WTC11 (cell line): ENCODE measurements around the gene PRKG2. TPM values are rescaled to one million over a fixed set of nuclear protein-coding genes. Genes with fewer than 3 reads are reported as not detected.

Source experiments
- ATAC-seq: fragments of 200-7000 bp; cut with Tn5 transposase; 2 replicates; pipeline ENCODE4 v1.10.0; 2021; ENCODE audit warnings: mild to moderate bottlenecking, moderate library complexity
- CTCF ChIA-PET: fragments of 300-600 bp; sonication (Branson Sonifier 250); formaldehyde crosslinking; loops from one replicate; lab custom pipeline; 2021; ENCODE audit warnings: antibody characterized with exemption; lab: Charles Lee
- POLR2A ChIA-PET: fragments of 350-600 bp; sonication (Branson Sonifier 250); formaldehyde crosslinking; loops from one replicate; lab custom pipeline; 2021; ENCODE audit warnings: antibody characterized with exemption; lab: Charles Lee
- DNase-seq: peaks from one replicate; pipeline ENCODE4 v3.0.0; 2021; ENCODE audit warnings: low spot score
- H3K27ac Mint-ChIP-seq: 2 replicates; pipeline ENCODE4 v1.8.0; 2021; ENCODE audit warnings: mixed read lengths
- H3K27me3 Mint-ChIP-seq: 2 replicates; pipeline ENCODE4 v1.8.0; 2021; ENCODE audit warnings: low read depth, mild to moderate bottlenecking, moderate library complexity, mixed read lengths
- H3K36me3 Mint-ChIP-seq: 2 replicates; pipeline ENCODE4 v1.8.0; 2021; ENCODE audit warnings: mixed read lengths
- H3K4me1 Mint-ChIP-seq: 2 replicates; pipeline ENCODE4 v1.8.0; 2022; ENCODE audit warnings: mixed read lengths
- H3K4me3 Mint-ChIP-seq: 2 replicates; pipeline ENCODE4 v1.8.0; 2021; ENCODE audit warnings: mild to moderate bottlenecking, moderate library complexity, mixed read lengths
- H3K9me3 Mint-ChIP-seq: 2 replicates; pipeline ENCODE4 v1.8.0; 2021; ENCODE audit warnings: mixed read lengths
- AFF4 ChIP-seq: sonication (generic); formaldehyde crosslinking; IDR thresholded peaks from 2 replicates; pipeline ENCODE4 v1.8.1; 2023; ENCODE audit warnings: mild to moderate bottlenecking, missing genetic modification reagents, borderline replicate concordance
- ATF1 ChIP-seq: sonication (generic); formaldehyde crosslinking; IDR thresholded peaks from 2 replicates; pipeline ENCODE4 v1.8.1; 2023; ENCODE audit warnings: mild to moderate bottlenecking, moderate library complexity, missing genetic modification reagents
- ATF2 ChIP-seq: sonication (generic); formaldehyde crosslinking; IDR thresholded peaks from 2 replicates; pipeline ENCODE4 v1.8.1; 2022; ENCODE audit warnings: low read depth, missing genetic modification reagents, borderline replicate concordance
- CDX4 ChIP-seq: fragments of 250-450 bp; sonication (Bioruptor Pico); IDR thresholded peaks from 2 replicates; pipeline ENCODE4 v1.9.0; 2021; ENCODE audit warnings: moderate library complexity, mild to moderate bottlenecking, inconsistent platforms, borderline replicate concordance
- E2F5 ChIP-seq: sonication (generic); formaldehyde crosslinking; IDR thresholded peaks from 2 replicates; pipeline ENCODE4 v1.8.1; 2022; ENCODE audit warnings: mild to moderate bottlenecking, moderate library complexity, missing genetic modification reagents
- EMX1 ChIP-seq: fragments of 250-450 bp; sonication (Bioruptor Pico); IDR thresholded peaks from 2 replicates; pipeline ENCODE4 v1.8.0; 2021; ENCODE audit warnings: mild to moderate bottlenecking
- FOXP1 ChIP-seq: sonication (generic); formaldehyde crosslinking; IDR thresholded peaks from 2 replicates; pipeline ENCODE4 v1.8.0; 2022; ENCODE audit warnings: missing genetic modification reagents, mild to moderate bottlenecking, moderate library complexity, borderline replicate concordance
- JUN ChIP-seq: sonication (generic); formaldehyde crosslinking; IDR thresholded peaks from 2 replicates; pipeline ENCODE4 v1.8.0; 2023; ENCODE audit warnings: mild to moderate bottlenecking, missing genetic modification reagents
- KAT7 ChIP-seq: sonication (generic); formaldehyde crosslinking; IDR thresholded peaks from 2 replicates; pipeline ENCODE4 v1.8.1; 2023; ENCODE audit warnings: missing genetic modification reagents, mild to moderate bottlenecking, borderline replicate concordance
- NFATC4 ChIP-seq: fragments of 250-450 bp; sonication (Bioruptor Pico); IDR thresholded peaks from 2 replicates; pipeline ENCODE4 v1.9.0; 2021; ENCODE audit warnings: mild to moderate bottlenecking
- TP53 ChIP-seq: sonication (generic); formaldehyde crosslinking; IDR thresholded peaks from 2 replicates; pipeline ENCODE4 v1.8.1; 2023; ENCODE audit warnings: mild to moderate bottlenecking, missing genetic modification reagents
- USF1 ChIP-seq: sonication (generic); formaldehyde crosslinking; IDR thresholded peaks from 2 replicates; pipeline ENCODE4 v1.8.0; 2022; ENCODE audit warnings: mild to moderate bottlenecking, missing genetic modification reagents
- ZBTB43 ChIP-seq: sonication (generic); formaldehyde crosslinking; IDR thresholded peaks from 2 replicates; pipeline ENCODE4 v1.8.1; 2023; ENCODE audit warnings: mild to moderate bottlenecking, missing genetic modification reagents
- ZNF263 ChIP-seq: sonication (generic); formaldehyde crosslinking; IDR thresholded peaks from 2 replicates; pipeline ENCODE4 v1.8.1; 2022; ENCODE audit warnings: low read depth, mild to moderate bottlenecking, moderate library complexity, missing genetic modification reagents
- total RNA-seq: library from RNA; stranded (reverse); gene quantifications from 3 replicates; pipeline ENCODE4 v1.2.3, GENCODE V29; 2021
- TF ChIP-seq, protein P1 (sequence below): sonication (generic); formaldehyde crosslinking; IDR thresholded peaks from 2 replicates; pipeline ENCODE4 v1.8.0; 2022; ENCODE audit warnings: mild to moderate bottlenecking, missing genetic modification reagents
- TF ChIP-seq, protein P2 (sequence below): fragments of 250-450 bp; sonication (Bioruptor Pico); IDR thresholded peaks from 2 replicates; pipeline ENCODE4 v1.9.0; 2021; ENCODE audit warnings: mild to moderate bottlenecking, borderline replicate concordance
- TF ChIP-seq, protein P3 (sequence below): sonication (generic); formaldehyde crosslinking; conservative IDR thresholded peaks from 2 replicates; pipeline ENCODE4 v1.8.1; 2023; ENCODE audit warnings: mild to moderate bottlenecking, low read depth, missing genetic modification reagents, moderate library complexity

Gene PRKG2
- total RNA-seq, 1 experiment from 2014 or later: 2.7 TPM

DNA sequence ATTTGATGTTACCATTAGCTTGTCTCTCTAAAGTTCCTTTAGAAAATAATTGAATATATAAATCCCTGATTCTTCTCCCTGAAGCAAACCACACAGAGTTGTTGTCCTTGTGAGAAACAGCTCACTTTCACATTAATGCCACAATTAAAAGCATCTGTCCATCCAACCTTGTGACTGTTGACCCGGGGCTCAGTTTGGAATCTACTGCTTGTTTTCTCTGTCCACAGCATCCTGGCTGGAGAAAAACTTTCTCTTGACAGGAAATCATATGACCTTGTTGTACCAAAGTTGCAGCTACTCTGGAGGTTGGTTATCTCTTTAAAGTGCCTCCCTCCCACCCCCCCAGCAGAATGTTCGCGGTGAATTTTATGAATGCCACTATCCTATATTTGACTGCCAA, 3.1 kb downstream of the PRKG2 start:
- peaks cover 4% of the 10 kb centered on the region; the same call in 1 of the 2 replicates for H3K36me3 Mint-ChIP-seq
- H3K9me3 Mint-ChIP-seq: peaks cover 14% of the 10 kb centered on the region
- no peak overlapping the region for H3K27ac Mint-ChIP-seq
- H3K27me3 Mint-ChIP-seq: peaks cover 31% of the 10 kb centered on the region
- ChIA-PET CTCF (interaction anchor here (0.8 to 1.6 kb wide), 3 partner anchors 9 to 140 kb away, joined by 3 to 4 read pairs (median 3); no protein-coding TSS in a partner anchor), POLR2A (no interaction called here)
- TF ChIP-seq E2F5 (CRISPR knock-in tag) (no peak), JUN (CRISPR knock-in tag) (no peak), NFATC4 (CRISPR knock-in tag) (no peak), EMX1 (CRISPR knock-in tag) (no peak), AFF4 (CRISPR knock-in tag) (no peak), USF1 (CRISPR knock-in tag) (no peak), ATF2 (no peak), CDX4 (no peak), ZBTB43 (CRISPR knock-in tag) (no peak), ATF1 (CRISPR knock-in tag) (no peak), ZNF263 (CRISPR knock-in tag) (no peak), FOXP1 (CRISPR knock-in tag) (no peak), KAT7 (CRISPR knock-in tag) (no peak), TP53 (CRISPR knock-in tag) (no peak)
- TF ChIP-seq, protein P1, sequence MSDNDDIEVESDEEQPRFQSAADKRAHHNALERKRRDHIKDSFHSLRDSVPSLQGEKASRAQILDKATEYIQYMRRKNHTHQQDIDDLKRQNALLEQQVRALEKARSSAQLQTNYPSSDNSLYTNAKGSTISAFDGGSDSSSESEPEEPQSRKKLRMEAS: no peak
- TF ChIP-seq, protein P2, sequence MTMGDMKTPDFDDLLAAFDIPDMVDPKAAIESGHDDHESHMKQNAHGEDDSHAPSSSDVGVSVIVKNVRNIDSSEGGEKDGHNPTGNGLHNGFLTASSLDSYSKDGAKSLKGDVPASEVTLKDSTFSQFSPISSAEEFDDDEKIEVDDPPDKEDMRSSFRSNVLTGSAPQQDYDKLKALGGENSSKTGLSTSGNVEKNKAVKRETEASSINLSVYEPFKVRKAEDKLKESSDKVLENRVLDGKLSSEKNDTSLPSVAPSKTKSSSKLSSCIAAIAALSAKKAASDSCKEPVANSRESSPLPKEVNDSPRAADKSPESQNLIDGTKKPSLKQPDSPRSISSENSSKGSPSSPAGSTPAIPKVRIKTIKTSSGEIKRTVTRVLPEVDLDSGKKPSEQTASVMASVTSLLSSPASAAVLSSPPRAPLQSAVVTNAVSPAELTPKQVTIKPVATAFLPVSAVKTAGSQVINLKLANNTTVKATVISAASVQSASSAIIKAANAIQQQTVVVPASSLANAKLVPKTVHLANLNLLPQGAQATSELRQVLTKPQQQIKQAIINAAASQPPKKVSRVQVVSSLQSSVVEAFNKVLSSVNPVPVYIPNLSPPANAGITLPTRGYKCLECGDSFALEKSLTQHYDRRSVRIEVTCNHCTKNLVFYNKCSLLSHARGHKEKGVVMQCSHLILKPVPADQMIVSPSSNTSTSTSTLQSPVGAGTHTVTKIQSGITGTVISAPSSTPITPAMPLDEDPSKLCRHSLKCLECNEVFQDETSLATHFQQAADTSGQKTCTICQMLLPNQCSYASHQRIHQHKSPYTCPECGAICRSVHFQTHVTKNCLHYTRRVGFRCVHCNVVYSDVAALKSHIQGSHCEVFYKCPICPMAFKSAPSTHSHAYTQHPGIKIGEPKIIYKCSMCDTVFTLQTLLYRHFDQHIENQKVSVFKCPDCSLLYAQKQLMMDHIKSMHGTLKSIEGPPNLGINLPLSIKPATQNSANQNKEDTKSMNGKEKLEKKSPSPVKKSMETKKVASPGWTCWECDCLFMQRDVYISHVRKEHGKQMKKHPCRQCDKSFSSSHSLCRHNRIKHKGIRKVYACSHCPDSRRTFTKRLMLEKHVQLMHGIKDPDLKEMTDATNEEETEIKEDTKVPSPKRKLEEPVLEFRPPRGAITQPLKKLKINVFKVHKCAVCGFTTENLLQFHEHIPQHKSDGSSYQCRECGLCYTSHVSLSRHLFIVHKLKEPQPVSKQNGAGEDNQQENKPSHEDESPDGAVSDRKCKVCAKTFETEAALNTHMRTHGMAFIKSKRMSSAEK (CRISPR knock-in tag): no peak
- TF ChIP-seq, protein P3, sequence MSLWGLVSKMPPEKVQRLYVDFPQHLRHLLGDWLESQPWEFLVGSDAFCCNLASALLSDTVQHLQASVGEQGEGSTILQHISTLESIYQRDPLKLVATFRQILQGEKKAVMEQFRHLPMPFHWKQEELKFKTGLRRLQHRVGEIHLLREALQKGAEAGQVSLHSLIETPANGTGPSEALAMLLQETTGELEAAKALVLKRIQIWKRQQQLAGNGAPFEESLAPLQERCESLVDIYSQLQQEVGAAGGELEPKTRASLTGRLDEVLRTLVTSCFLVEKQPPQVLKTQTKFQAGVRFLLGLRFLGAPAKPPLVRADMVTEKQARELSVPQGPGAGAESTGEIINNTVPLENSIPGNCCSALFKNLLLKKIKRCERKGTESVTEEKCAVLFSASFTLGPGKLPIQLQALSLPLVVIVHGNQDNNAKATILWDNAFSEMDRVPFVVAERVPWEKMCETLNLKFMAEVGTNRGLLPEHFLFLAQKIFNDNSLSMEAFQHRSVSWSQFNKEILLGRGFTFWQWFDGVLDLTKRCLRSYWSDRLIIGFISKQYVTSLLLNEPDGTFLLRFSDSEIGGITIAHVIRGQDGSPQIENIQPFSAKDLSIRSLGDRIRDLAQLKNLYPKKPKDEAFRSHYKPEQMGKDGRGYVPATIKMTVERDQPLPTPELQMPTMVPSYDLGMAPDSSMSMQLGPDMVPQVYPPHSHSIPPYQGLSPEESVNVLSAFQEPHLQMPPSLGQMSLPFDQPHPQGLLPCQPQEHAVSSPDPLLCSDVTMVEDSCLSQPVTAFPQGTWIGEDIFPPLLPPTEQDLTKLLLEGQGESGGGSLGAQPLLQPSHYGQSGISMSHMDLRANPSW (CRISPR knock-in tag): no peak
- no peak for ATAC-seq
- H3K4me1 Mint-ChIP-seq: peaks cover 15% of the 10 kb centered on the region
- no peak for DNase-seq
- H3K4me3 Mint-ChIP-seq: no peak overlapping the region
